Adrenal gland (tissue), 5 donors: ENCODE results near the gene ZNF787.

Experiments used
- CTCF ChIP-seq, 6 experiments: fragments of 450-650 bp in 4 of 6; fragments of 200-600 bp in 2 of 6; sonication (generic) in 1 of 6; IDR thresholded peaks; 1 replicate in 5 of 6; 2 replicates in 1 of 6; pipeline versions ENCODE4 v1.5.1 to v1.8.0; 2016 to 2021; ENCODE audit warnings: antibody characterized with exemption in 6 of 6, mild to moderate bottlenecking in 2 of 6, moderate library complexity in 1 of 6
- POLR2A ChIP-seq, 2 donors: fragments of 450-650 bp; IDR thresholded peaks; one replicate each; pipeline ENCODE4 v1.6.1; 2017; ENCODE audit warnings: antibody characterized with exemption in 2 of 2, mild to moderate bottlenecking in 2 of 2, moderate library complexity in 1 of 2
- donor health status: DM: no; HTN: no; CAD: no.

GRCh38 chr19:56113074-56113632 is 7.9 kb downstream of the ZNF787 start:
- TF ChIP-seq CTCF (IDR thresholded peaks at IDR 0.05): no peak
- no peak for TF ChIP-seq POLR2A (IDR thresholded peaks at IDR 0.05)
